GM12878 (cell line): ENCODE results near the gene DNAJB5. TPM values are rescaled to one million over a fixed set of nuclear protein-coding genes. Genes with fewer than 3 reads are reported as not detected.

Experiments
- ASH2L ChIP-seq: fragments of 300-600, 200-600 bp; sonication (generic); IDR thresholded peaks from 2 replicates; pipeline ENCODE4 v1.6.1; 2017; ENCODE audit warnings: low read depth, mild to moderate bottlenecking, borderline replicate concordance
- BCL3 ChIP-seq: IDR thresholded peaks from 2 replicates; pipeline ENCODE4 v1.6.1; 2011; ENCODE audit warnings: borderline replicate concordance, low read depth, mild to moderate bottlenecking, moderate library complexity, low read length; ENCODE audit not compliant: insufficient read depth, poor library complexity, severe bottlenecking
- BCLAF1 ChIP-seq: fragments of 450-650 bp; IDR thresholded peaks from 2 replicates; pipeline ENCODE4 v1.6.1; 2017; ENCODE audit warnings: antibody characterized with exemption, mild to moderate bottlenecking, moderate library complexity
- CEBPB ChIP-seq, 2 experiments: fragments of 150-350 bp in 1 of 2; IDR thresholded peaks; 2 replicates each; pipeline ENCODE4 v1.6.1; 2012 to 2014; ENCODE audit warnings: low read depth in 2 of 2, low read length in 2 of 2, borderline replicate concordance in 1 of 2, inconsistent platforms in 1 of 2
- CREB1 ChIP-seq: IDR thresholded peaks from 2 replicates; pipeline ENCODE4 v1.6.1; 2012; ENCODE audit warnings: low read depth, mild to moderate bottlenecking, inconsistent platforms
- EGR1 ChIP-seq, 2 experiments: IDR thresholded peaks; 1 replicate in 1 of 2; 2 replicates in 1 of 2; pipeline ENCODE4 v1.6.1; 2011 to 2012; ENCODE audit warnings: low read depth in 2 of 2, low read length in 2 of 2, borderline replicate concordance in 1 of 2, mild to moderate bottlenecking in 1 of 2, moderate library complexity in 1 of 2
- HCFC1 ChIP-seq: fragments of 150-350 bp; IDR thresholded peaks from 2 replicates; pipeline ENCODE4 v1.6.1; 2014; ENCODE audit warnings: low read length
- KAT2A ChIP-seq: conservative IDR thresholded peaks from 2 replicates; pipeline ENCODE4 v1.6.1; 2011; ENCODE audit warnings: low read depth, low read length; ENCODE audit not compliant: control insufficient read depth
- NKRF ChIP-seq: fragments of 450-650 bp; conservative IDR thresholded peaks from 2 replicates; pipeline ENCODE4 v1.6.1; 2017; ENCODE audit warnings: mild to moderate bottlenecking, moderate library complexity
- POLR2AphosphoS2 ChIP-seq: IDR thresholded peaks from 2 replicates; pipeline ENCODE4 v1.6.1; 2011; ENCODE audit warnings: low read depth, mild to moderate bottlenecking, low read length, improper control_type of control experiment, moderate library complexity
- PRDM15 ChIP-seq: fragments of 450-650 bp; formaldehyde crosslinking; IDR thresholded peaks from 2 replicates; pipeline ENCODE4 v1.4.0; 2020; ENCODE audit warnings: mild to moderate bottlenecking, moderate library complexity
- YBX1 ChIP-seq: fragments of 450-650 bp; IDR thresholded peaks from 2 replicates; pipeline ENCODE4 v1.6.1; 2016; ENCODE audit warnings: antibody characterized with exemption
- ZNF592 ChIP-seq: fragments of 450-650 bp; IDR thresholded peaks from 2 replicates; pipeline ENCODE4 v1.6.1; 2017; ENCODE audit warnings: mild to moderate bottlenecking, moderate library complexity
- polyA plus RNA-seq, 11 experiments: library from polyadenylated mRNA; depleted of rRNA in 4 of 11; unstranded in 6 of 11; stranded (reverse) in 5 of 11; fragments of >200 nt; fragmentation: Nextera tagmentation in 4 of 11; fragmentation: Illumina TruSeq in 1 of 11; extraction: Ambion mirVana in 4 of 11; extraction: Trizol in 1 of 11; gene quantifications; 1 replicate in 1 of 11; 2 replicates in 10 of 11; pipeline versions ENCODE4 v1.2.1 to v1.2.3, GENCODE V29; 2011 to 2016; ENCODE audit warnings: inconsistent platforms in 2 of 11, missing spikeins in 2 of 11, low read depth in 1 of 11
- total RNA-seq, 4 experiments: library from RNA; depleted of rRNA in 3 of 4; stranded (reverse); fragments of >200 nt in 3 of 4; fragmentation: Illumina TruSeq in 1 of 4; extraction: Trizol in 1 of 4; gene quantifications; 2 replicates each; pipeline versions ENCODE4 v1.2.1 to v1.2.3, GENCODE V29; 2013 to 2021

Gene DNAJB5
- total and polyA plus RNA-seq, 10 of the 15 experiments (the other 5 are each of a cell fraction or from before 2014, with no cell fraction given), result 0.92 to 13.3 (median 6.8) TPM

GRCh38 chr9:34993502-34994259 is 4.1 kb downstream of the DNAJB5 start (continued):
- no peak for TF ChIP-seq BCL3
- TF ChIP-seq HCFC1, result no peak
- TF ChIP-seq PRDM15 (CRISPR knock-in tag), result no peak
- TF ChIP-seq BCLAF1, result no peak
- no peak for TF ChIP-seq EGR1 (IDR thresholded peaks at IDR 0.05; ENCODE audit: borderline replicate concordance in 1 of 2, low read depth in 2 of 2, low read length in 2 of 2)
- no peak for TF ChIP-seq POLR2AphosphoS2
- TF ChIP-seq KAT2A, result no peak
- TF ChIP-seq ZNF592, result no peak
- TF ChIP-seq YBX1, result no peak
- no peak for TF ChIP-seq CREB1
- TF ChIP-seq ASH2L, result no peak
- TF ChIP-seq NKRF, result no peak
- no peak for TF ChIP-seq CEBPB (IDR thresholded peaks at IDR 0.05; ENCODE audit: borderline replicate concordance in 1 of 2, low read depth in 2 of 2, low read length in 2 of 2)
